Right lung (tissue), 5 donors: ENCODE measurements around the gene UQCR10. TPM values are rescaled to one million over a fixed set of nuclear protein-coding genes. Genes with fewer than 3 reads are reported as not detected.

Source experiments
- DNase-seq, 2 donors: peaks; one replicate each; pipeline ENCODE4 v3.0.0-alpha.2; 2013
- polyA plus RNA-seq, 5 donors: library from polyadenylated mRNA; unstranded; fragments of 120-200 nt; gene quantifications; one replicate each; pipeline versions ENCODE4 v1.2.1 to v1.2.3, GENCODE V29; 2013; ENCODE audit warnings: inconsistent platforms in 1 of 5, low replicate concordance in 1 of 5; ENCODE audit not compliant: insufficient read length in 5 of 5, insufficient read depth in 1 of 5

Gene UQCR10
- polyA plus RNA-seq, 5 donors = 111 to 139 (median 121) TPM

- DNase-seq = no peak
Measured at GRCh38 chr22:29788339-29789279, 21.4 kb downstream of the UQCR10 start.

GRCh38 chr22:29790061-29790460 lies 22.9 kb downstream of the UQCR10 start:
- no peak for DNase-seq

GRCh38 chr22:29793396-29793795 lies 26.2 kb downstream of the UQCR10 start:
- DNase-seq = no peak

GRCh38 chr22:29795663-29796062 lies 28.5 kb downstream of the UQCR10 start:
- DNase-seq = no peak

GRCh38 chr22:29797351-29797750 lies 30.2 kb downstream of the UQCR10 start:
- no peak for DNase-seq

- no peak for DNase-seq
Measured at GRCh38 chr22:29798318-29798717, 31.1 kb downstream of the UQCR10 start.

- no peak for DNase-seq
Measured at GRCh38 chr22:29798801-29799200, 31.6 kb downstream of the UQCR10 start.

GRCh38 chr22:29799217-29799680 lies 32.1 kb downstream of the UQCR10 start:
- DNase-seq = peak; percentile 50 to 61

- DNase-seq = no peak
Measured at GRCh38 chr22:29801153-29801552, 34.0 kb downstream of the UQCR10 start.

GRCh38 chr22:29801796-29802195 lies 34.6 kb downstream of the UQCR10 start:
- no peak for DNase-seq

GRCh38 chr22:29803190-29803589 lies 36.0 kb downstream of the UQCR10 start:
- DNase-seq = no peak

GRCh38 chr22:29804985-29805384 lies 37.8 kb downstream of the UQCR10 start:
- no peak for DNase-seq

GRCh38 chr22:29806196-29806595 lies 39.0 kb downstream of the UQCR10 start:
- DNase-seq = no peak

- no peak for DNase-seq
Measured at GRCh38 chr22:29810216-29810615, 43.0 kb downstream of the UQCR10 start.

- no peak for DNase-seq
Measured at GRCh38 chr22:29811377-29811776, 44.2 kb downstream of the UQCR10 start.

- DNase-seq = no peak
Measured at GRCh38 chr22:29813126-29813525, 46.0 kb downstream of the UQCR10 start.

GRCh38 chr22:29813563-29813962 lies 46.4 kb downstream of the UQCR10 start:
- no peak for DNase-seq

- no peak for DNase-seq
Measured at GRCh38 chr22:29814003-29814402, 46.8 kb downstream of the UQCR10 start.

GRCh38 chr22:29815580-29815979 lies 48.4 kb downstream of the UQCR10 start:
- no peak for DNase-seq

- DNase-seq = no peak
Measured at GRCh38 chr22:29816128-29816527, 49.0 kb downstream of the UQCR10 start.

- no peak for DNase-seq
Measured at GRCh38 chr22:29816539-29816938, 49.4 kb downstream of the UQCR10 start.

GRCh38 chr22:29816980-29817379 lies 49.8 kb downstream of the UQCR10 start:
- no peak for DNase-seq

GRCh38 chr22:29817724-29818123 lies 50.6 kb downstream of the UQCR10 start:
- DNase-seq = no peak

GRCh38 chr22:29819501-29819900 lies 52.3 kb downstream of the UQCR10 start:
- DNase-seq = no peak
